C4-2B (cell line): ENCODE results near the gene FNDC3B.

Source experiments
- H3K27ac ChIP-seq: fragments of 450-650 bp; 2 replicates; pipeline ENCODE4 v1.5.1; 2017
- ZFX ChIP-seq: fragments of 450-650 bp; IDR thresholded peaks from 2 replicates; pipeline ENCODE4 v1.6.1; 2017
- TF ChIP-seq, protein P1 (sequence below): fragments of 450-650 bp; conservative IDR thresholded peaks from 2 replicates; pipeline ENCODE4 v1.5.1; 2017; ENCODE audit warnings: mild to moderate bottlenecking

The FNDC3B gene

DNA sequence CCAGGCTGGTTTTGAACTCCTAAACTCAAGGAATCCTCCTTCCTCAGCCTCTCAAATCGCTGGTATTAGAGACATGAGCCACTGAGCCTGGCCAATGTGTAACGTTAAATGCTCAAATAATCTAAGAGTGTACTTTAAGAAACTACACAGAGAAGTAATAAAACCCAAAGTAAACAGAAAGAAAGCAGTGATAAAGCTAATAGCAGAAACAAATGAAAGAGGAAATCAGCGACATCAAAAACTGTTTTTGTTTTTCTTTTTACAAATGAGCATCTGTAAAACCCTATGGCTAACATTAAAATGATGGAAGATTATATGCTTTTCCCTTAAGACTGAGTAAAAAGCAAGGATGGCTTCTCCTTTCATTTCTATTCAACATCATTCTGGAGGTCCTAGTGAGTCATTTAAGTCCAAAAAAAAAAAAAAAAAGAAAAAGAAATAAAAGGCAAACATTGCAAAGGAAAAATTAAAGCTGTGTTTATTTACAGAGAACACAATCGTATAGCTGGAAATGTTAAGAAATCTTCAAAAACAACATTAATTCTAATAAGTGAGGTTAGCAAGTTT, 36.8 kb upstream of the FNDC3B start:
- H3K27ac ChIP-seq: 0 out of 2 replicates have a peak overlapping the region, but pooled peaks have one; percentile 23
- TF ChIP-seq, protein P1, sequence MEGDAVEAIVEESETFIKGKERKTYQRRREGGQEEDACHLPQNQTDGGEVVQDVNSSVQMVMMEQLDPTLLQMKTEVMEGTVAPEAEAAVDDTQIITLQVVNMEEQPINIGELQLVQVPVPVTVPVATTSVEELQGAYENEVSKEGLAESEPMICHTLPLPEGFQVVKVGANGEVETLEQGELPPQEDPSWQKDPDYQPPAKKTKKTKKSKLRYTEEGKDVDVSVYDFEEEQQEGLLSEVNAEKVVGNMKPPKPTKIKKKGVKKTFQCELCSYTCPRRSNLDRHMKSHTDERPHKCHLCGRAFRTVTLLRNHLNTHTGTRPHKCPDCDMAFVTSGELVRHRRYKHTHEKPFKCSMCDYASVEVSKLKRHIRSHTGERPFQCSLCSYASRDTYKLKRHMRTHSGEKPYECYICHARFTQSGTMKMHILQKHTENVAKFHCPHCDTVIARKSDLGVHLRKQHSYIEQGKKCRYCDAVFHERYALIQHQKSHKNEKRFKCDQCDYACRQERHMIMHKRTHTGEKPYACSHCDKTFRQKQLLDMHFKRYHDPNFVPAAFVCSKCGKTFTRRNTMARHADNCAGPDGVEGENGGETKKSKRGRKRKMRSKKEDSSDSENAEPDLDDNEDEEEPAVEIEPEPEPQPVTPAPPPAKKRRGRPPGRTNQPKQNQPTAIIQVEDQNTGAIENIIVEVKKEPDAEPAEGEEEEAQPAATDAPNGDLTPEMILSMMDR: no peak
- TF ChIP-seq ZFX: no peak

DNA sequence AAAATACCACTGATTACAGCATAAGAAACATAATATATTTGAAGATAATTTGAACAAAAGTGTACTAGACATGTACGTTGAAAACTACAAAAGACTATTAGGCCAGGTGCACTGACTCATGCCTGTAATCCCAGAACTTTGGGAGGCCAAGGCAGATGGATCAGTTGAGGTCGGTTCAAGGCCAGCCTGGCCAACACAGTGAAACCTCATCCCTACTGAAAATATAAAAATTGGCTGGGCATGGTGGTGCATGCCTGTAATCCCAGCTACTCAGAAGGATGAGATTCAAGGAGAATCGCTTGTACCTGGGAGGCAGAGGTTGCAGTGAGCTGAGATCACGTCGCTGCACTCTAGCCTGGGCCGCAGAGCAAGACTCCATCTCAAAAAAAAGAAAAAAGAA, 36.2 kb upstream of the FNDC3B start:
- TF ChIP-seq ZFX: no peak
- TF ChIP-seq, protein P1: no peak
- no peak overlapping the region for H3K27ac ChIP-seq

DNA sequence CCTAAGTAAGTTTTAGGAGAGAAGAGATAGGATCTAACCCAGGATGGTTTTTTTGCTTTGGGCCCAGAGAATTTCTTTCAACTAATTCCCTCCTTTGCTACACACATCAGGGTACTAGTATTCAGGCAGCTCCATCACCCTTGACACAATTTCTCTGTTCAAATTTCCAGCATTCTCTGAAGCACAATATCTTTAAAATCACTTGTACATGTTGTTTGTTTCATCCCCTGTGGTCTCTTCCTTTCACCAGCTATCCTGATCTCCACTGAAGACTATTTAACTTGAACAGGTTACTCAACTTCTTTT, 32.4 kb upstream of the FNDC3B start:
- H3K27ac ChIP-seq: no peak overlapping the region
- TF ChIP-seq, protein P1: no peak
- no peak for TF ChIP-seq ZFX

DNA sequence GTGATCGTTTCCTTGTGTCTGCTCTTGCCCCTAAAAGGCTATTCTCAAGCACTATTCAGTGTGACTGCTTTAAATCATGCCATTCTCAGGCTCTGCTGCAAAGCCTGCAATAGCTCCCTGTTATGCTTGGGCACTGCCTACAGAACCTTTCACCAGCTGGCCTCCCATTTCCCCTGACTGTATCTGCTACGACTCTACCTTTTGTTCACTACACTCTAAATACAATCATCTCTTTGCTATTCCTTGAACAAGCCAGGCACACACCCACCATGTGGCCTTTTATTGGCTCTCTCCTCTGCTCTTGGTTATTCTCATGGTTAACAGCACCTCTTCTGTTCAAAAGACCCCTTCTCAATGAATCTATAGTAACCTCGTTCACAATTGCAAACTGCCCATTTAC, 29.6 kb upstream of the FNDC3B start:
- TF ChIP-seq, protein P1: no peak
- no peak for TF ChIP-seq ZFX
- H3K27ac ChIP-seq: no peak overlapping the region

DNA sequence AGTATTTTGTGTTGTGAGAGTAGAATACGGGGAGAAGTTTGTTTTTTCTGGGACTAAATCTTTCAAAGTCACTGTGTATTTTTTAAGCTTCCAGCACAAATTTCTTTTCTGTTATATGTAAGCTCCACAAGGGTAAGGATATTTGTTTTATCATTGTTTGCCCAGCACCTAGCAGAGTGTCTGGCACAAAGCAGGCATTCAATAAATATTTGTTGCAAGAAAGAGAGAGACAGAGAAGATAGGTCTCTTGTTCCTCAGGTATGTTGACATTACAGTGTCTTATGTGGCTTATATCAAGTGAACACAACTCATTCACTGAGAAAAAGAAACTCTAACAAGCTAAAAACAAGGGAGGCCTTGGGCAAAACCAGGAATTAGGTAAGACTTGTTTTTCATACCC, 26.6 kb upstream of the FNDC3B start:
- TF ChIP-seq ZFX: no peak
- TF ChIP-seq, protein P1: no peak
- no peak overlapping the region for H3K27ac ChIP-seq

DNA sequence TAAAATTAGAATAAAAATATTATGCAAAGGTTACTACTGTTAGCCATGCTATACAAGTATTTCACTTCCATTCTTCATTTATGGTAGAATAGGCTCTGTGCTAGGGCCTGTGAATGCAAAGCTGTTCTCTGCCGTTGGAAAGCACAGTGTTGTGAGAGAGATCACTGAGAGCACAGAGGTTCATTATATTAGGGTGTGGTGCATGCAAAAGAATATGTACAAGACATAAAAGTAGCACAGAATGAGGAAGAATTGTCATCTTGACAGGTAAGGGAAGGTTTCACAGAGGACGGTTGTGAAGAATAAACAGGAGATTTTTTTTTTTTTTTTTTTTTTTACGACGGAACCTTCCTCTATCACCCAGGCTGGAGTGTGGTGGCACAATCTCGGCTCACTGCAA, 25.2 kb upstream of the FNDC3B start:
- TF ChIP-seq ZFX: no peak
- TF ChIP-seq, protein P1: no peak
- H3K27ac ChIP-seq: no peak overlapping the region

DNA sequence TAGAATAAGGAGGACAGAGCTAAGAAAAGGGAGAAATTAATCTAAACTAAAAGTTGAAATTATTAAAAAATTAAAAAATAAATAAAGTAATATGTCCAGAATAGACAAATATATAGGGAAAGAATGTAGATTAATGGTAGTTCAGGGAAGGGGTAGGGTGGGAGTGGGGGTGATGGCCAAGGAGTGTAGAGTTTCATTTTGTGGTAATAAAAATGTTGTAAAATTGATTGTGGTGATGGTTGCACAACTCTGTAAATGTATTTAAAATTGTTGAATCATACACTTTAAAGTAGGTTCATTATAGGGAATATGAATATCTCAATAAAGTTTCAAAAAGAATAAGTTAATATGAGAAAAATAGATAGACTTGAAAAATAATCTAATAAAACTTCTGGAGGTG, 21.0 kb upstream of the FNDC3B start:
- TF ChIP-seq, protein P1: no peak
- no peak for TF ChIP-seq ZFX
- H3K27ac ChIP-seq: no peak overlapping the region
